Sigmoid colon (tissue), 7 donors: ENCODE data around the gene MSH2. TPM values are rescaled to one million over a fixed set of nuclear protein-coding genes. Genes with fewer than 3 reads are reported as not detected.

Experiments used
- DNase-seq: peaks from one replicate; pipeline ENCODE4 v3.0.0-alpha.2; 2019
- H3K27ac ChIP-seq, 4 donors: fragments of 200-600 bp; sonication (generic); one replicate each; pipeline ENCODE4 v1.5.1; 2016 to 2019; ENCODE audit warnings: mild to moderate bottlenecking in 1 of 4
- H3K27me3 ChIP-seq, 3 donors: fragments of 200-600 bp; sonication (generic); one replicate each; pipeline ENCODE4 v1.5.1; 2019; ENCODE audit warnings: mild to moderate bottlenecking in 1 of 3
- H3K36me3 ChIP-seq, 4 donors: fragments of 200-600 bp; sonication (generic); one replicate each; pipeline ENCODE4 v1.5.1; 2016 to 2019
- H3K4me1 ChIP-seq, 4 donors: fragments of 200-600 bp; sonication (generic); one replicate each; pipeline ENCODE4 v1.5.1; 2017 to 2019
- H3K4me3 ChIP-seq, 4 donors: fragments of 200-600 bp; sonication (generic); one replicate each; pipeline ENCODE4 v1.5.1; 2017 to 2019; ENCODE audit warnings: mild to moderate bottlenecking in 2 of 4, moderate library complexity in 1 of 4
- H3K9me3 ChIP-seq, 4 donors: fragments of 200-600 bp in 3 of 4; sonication (generic) in 3 of 4; one replicate each; pipeline versions ENCODE4 v1.5.1 to v1.6.1; 2013 to 2019
- EP300 ChIP-seq, 4 donors: sonication (generic); formaldehyde crosslinking; IDR thresholded peaks; one replicate each; pipeline ENCODE4 v1.6.1; 2017; ENCODE audit warnings: antibody characterized with exemption in 4 of 4
- POLR2A ChIP-seq, 2 donors: fragments of 450-650 bp; IDR thresholded peaks; one replicate each; pipeline ENCODE4 v1.6.1; 2016; ENCODE audit warnings: antibody characterized with exemption in 2 of 2, mild to moderate bottlenecking in 2 of 2, moderate library complexity in 2 of 2
- POLR2AphosphoS5 ChIP-seq, 4 donors: sonication (generic); formaldehyde crosslinking; IDR thresholded peaks; one replicate each; pipeline ENCODE4 v1.6.1; 2017; ENCODE audit warnings: antibody characterized with exemption in 4 of 4
- WGBS, 2 donors: extraction: QIAGEN DNeasy Blood & Tissue Kit; methylation state at CpG; one replicate each; pipeline ENCODE4 v1.1.7; 2013; 5-methylcytosine and 5-hydroxymethylcytosine counted together
- intact Hi-C: fragments of 100-400 bp; cut with DNase I; formaldehyde crosslinking; loops from one replicate; pipeline ENCODE4 v1.15.1; 2023
- polyA plus RNA-seq, 3 donors: library from polyadenylated mRNA; stranded (reverse); fragments of 200-250 nt; gene quantifications; one replicate each; pipeline ENCODE4 v1.2.3, GENCODE V29; 2013
- total RNA-seq, 4 donors: library from RNA; depleted of rRNA; stranded (reverse); fragments of >200 nt; gene quantifications; one replicate each; pipeline ENCODE4 v1.1.0, GENCODE V29; 2016
- TF ChIP-seq, protein P1 (sequence below), 4 experiments: fragments of 450-650 bp in 3 of 4; fragments of 200-600 bp in 1 of 4; IDR thresholded peaks; one replicate each; pipeline ENCODE4 v1.5.1; 2016 to 2019; ENCODE audit warnings: antibody characterized with exemption in 4 of 4, mild to moderate bottlenecking in 3 of 4, moderate library complexity in 2 of 4
- donor health status: healthy with polysubstance abuse.
- donor health status: Bipolar disorder and iron deficiency.
- donor health status: healthy.

The MSH2 gene
- total RNA-seq (10 to 100 TPM in 2 of 4 donors, 1 to 10 TPM in 2; 8.0 to 13.9 (median 10.4) TPM), polyA plus RNA-seq (10 to 100 TPM in 1 of 3 donors, 1 to 10 TPM in 2; 7.2 to 12.4 (median 7.6) TPM)

DNA sequence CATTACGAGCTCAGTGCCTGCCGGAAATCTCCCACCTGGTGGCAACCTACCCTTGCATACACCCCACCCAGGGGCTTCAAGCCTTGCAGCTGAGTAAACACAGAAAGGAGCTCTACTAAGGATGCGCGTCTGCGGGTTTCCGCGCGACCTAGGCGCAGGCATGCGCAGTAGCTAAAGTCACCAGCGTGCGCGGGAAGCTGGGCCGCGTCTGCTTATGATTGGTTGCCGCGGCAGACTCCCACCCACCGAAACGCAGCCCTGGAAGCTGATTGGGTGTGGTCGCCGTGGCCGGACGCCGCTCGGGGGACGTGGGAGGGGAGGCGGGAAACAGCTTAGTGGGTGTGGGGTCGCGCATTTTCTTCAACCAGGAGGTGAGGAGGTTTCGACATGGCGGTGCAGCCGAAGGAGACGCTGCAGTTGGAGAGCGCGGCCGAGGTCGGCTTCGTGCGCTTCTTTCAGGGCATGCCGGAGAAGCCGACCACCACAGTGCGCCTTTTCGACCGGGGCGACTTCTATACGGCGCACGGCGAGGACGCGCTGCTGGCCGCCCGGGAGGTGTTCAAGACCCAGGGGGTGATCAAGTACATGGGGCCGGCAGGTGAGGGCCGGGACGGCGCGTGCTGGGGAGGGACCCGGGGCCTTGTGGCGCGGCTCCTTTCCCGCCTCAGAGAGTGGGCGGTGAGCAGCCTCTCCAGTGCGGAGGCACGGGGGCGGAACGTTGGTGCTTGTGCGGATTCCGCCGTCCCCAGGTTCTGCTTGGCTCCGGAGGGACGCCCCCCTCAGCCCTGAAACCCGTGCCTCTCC is at the start of gene MSH2:
TSS of gene MSH2 (plus strand) at position 352 of the 804 bp plus-strand sequence. CDS start at position 388, 36 bp downstream.
- Histone ChIP-seq H3K36me3 (no peaks in the 10 kb centered on the region), H3K27ac (peak within 1 kb of the TSS; percentile 70 to 79 (median 74)), H3K27me3 (no peaks in the 10 kb centered on the region), H3K4me1 (peaks cover 0 to 19% (median 15%) of the 10 kb centered on the region in 4 donors), H3K4me3 (peak within 1 kb of the TSS; percentile 70 to 91 (median 87)), H3K9me3 (no peaks in the 10 kb centered on the region)
- DNase-seq: peak; percentile 95
- intact Hi-C loops: loop anchor here (10.0 kb wide), 1 partner anchor 1298 kb away; no protein-coding TSS in a partner anchor
- WGBS, 2 donors: 0% methylated on average over 73 of the region's 73 CpGs
- peak in 3 of 4 donors; percentile 37 to 58 (median 47) for TF ChIP-seq POLR2AphosphoS5 (IDR thresholded peaks at IDR 0.05)
- no peak for TF ChIP-seq POLR2A (IDR thresholded peaks at IDR 0.05)

DNA sequence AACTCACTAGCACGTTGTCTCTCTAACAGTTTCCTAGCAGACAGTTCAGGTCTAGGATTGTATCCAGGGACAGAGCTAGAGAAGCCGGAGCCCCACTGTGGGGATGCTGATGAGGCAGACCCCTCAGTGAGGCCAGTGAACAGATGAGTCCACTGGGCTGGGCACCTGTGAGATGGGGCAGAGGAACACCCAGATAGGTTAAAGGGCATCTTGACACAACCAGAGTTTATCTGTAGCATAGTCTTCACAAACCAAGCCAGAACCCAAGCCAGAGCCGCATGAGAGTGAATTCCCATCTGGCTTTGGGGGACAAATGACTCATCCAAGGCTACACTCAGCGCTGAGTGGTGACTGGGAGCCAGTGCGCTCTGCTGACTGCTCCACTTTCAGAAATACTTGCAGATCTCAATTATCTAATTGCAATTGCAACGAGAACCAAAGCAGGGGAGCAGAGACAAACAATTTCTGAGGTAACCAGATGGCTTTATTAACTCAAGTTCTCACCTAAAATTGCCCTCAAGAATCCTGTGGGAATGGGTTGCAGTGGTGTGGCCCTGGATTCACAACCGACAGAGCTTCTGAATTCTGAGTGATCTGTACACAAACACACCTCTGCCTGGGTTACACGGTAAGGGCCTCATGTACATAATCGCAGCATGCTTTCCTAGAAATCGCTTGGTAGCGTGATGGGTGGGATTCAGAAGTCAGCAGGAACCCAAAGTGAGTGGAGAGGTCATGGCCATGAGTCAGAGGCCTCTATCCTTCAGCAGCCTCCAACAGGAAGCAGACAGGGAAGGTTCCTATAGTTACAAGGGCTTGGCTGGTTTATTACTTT is 48.7 kb upstream of the MSH2 start:
- DNase-seq: peak; percentile 21
- TF ChIP-seq POLR2A (IDR thresholded peaks at IDR 0.05) (no peak), POLR2AphosphoS5 (IDR thresholded peaks at IDR 0.05) (no peak), EP300 (IDR thresholded peaks at IDR 0.05) (no peak)
- TF ChIP-seq, protein P1, sequence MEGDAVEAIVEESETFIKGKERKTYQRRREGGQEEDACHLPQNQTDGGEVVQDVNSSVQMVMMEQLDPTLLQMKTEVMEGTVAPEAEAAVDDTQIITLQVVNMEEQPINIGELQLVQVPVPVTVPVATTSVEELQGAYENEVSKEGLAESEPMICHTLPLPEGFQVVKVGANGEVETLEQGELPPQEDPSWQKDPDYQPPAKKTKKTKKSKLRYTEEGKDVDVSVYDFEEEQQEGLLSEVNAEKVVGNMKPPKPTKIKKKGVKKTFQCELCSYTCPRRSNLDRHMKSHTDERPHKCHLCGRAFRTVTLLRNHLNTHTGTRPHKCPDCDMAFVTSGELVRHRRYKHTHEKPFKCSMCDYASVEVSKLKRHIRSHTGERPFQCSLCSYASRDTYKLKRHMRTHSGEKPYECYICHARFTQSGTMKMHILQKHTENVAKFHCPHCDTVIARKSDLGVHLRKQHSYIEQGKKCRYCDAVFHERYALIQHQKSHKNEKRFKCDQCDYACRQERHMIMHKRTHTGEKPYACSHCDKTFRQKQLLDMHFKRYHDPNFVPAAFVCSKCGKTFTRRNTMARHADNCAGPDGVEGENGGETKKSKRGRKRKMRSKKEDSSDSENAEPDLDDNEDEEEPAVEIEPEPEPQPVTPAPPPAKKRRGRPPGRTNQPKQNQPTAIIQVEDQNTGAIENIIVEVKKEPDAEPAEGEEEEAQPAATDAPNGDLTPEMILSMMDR (IDR thresholded peaks at IDR 0.05): no peak
- Histone ChIP-seq H3K4me3 (no peak overlapping the region), H3K9me3 (no peaks in the 10 kb centered on the region), H3K4me1 (peaks cover 0 to 12% (median 9%) of the 10 kb centered on the region in 4 donors), H3K36me3 (no peaks in the 10 kb centered on the region), H3K27me3 (no peaks in the 10 kb centered on the region), H3K27ac (peak overlapping the region in 2 of 4 donors; percentile 5 to 22)
- intact Hi-C loops: no loop called here
- 29 to 73% methylated on average over 11 of the region's 11 CpGs for WGBS, 2 donors

DNA sequence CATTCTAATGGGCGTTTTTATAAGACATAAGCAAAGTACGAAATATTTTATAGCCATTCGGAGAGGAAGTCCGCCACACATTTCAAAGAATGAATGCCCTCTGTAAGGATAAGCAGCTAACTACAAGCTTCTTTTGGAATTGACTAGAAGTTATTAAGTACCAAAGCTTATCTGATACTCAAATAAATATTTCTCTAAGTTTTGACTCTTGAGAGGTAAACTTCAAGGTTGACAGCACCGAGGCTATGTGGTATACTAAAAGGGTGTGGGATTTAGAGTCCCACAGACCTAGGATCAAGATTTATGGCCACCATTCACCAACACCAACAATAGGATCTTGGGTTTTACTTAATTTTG is 48.1 kb upstream of the MSH2 start:
- 16 to 60% methylated on average over 5 of the region's 5 CpGs for WGBS, 2 donors
- H3K27ac ChIP-seq: peak overlapping the region in 2 of 4 donors; percentile 5 to 22
- intact Hi-C loops: no loop called here
- TF ChIP-seq EP300 (IDR thresholded peaks at IDR 0.05) (no peak), POLR2A (IDR thresholded peaks at IDR 0.05) (peak in 1 of 2 donors; percentile 37)
- peaks cover 0 to 12% (median 9%) of the 10 kb centered on the region in 4 donors for H3K4me1 ChIP-seq
- no peak overlapping the region for H3K4me3 ChIP-seq
- no peaks in the 10 kb centered on the region for H3K36me3 ChIP-seq
- no peaks in the 10 kb centered on the region for H3K27me3 ChIP-seq
- no peak for DNase-seq
- H3K9me3 ChIP-seq: no peaks in the 10 kb centered on the region

DNA sequence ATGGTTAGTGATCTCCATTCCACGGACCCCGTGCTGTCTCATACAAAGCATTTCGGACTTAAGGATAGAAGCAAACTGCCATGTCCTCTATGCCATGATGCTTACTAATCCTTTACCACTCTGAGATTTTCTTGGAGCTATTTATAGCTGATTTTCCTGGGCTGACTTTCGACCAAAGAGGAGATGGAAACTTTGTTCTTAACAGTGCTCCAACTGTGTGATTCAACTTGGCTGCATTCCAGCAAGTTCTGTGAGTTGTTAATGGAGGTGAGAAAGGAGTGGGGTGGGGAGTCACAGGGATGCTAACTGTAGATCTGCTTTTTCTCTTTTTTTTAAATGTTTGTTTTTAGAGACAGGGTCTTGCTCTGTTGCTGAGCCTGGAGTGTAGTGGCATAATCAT is 45.5 kb upstream of the MSH2 start:
- intact Hi-C loops: no loop called here
- Histone ChIP-seq H3K27ac (peak overlapping the region in 3 of 4 donors; percentile 39 to 75 (median 42)), H3K4me3 (no peak overlapping the region), H3K27me3 (no peaks in the 10 kb centered on the region), H3K4me1 (peaks cover 0 to 12% (median 9%) of the 10 kb centered on the region in 4 donors), H3K36me3 (no peaks in the 10 kb centered on the region), H3K9me3 (no peaks in the 10 kb centered on the region)
- peak; percentile 74 for DNase-seq
- TF ChIP-seq EP300 (IDR thresholded peaks at IDR 0.05): no peak
- TF ChIP-seq POLR2A (IDR thresholded peaks at IDR 0.05): no peak
- TF ChIP-seq, protein P1 (IDR thresholded peaks at IDR 0.05): no peak
- TF ChIP-seq POLR2AphosphoS5 (IDR thresholded peaks at IDR 0.05): no peak
- 28 to 71% methylated on average over 4 of the region's 4 CpGs for WGBS, 2 donors

DNA sequence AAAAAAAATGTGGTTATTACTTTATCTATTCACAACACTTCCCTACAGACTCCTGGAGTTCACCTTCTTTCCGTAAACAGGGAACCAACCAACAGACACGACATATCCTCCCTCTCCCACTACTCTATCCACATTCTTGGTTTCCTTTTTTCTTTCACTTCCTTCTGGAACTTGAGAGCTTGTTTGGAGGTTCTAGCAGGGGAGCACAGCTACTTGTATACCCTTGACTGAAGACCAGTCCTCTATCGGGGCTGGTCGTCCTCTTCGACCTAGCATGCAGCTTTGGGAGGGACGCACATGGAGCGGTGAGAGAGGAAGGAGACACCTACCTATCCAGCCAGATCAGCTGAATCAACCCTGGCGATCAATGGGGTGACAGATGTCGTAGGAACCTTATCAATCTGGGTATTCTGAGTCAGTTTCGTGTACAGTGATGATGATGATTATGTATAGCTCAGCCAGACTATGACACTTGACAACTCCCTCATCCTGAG is 43.5 kb upstream of the MSH2 start:
- H3K4me3 ChIP-seq: no peak overlapping the region
- H3K27ac ChIP-seq: no peak overlapping the region
- 55 to 80% methylated on average over 10 of the region's 10 CpGs for WGBS, 2 donors

More for the DNA sequence above, 43.5 kb upstream of the MSH2 start:
- Histone ChIP-seq H3K4me1 (peaks cover 0 to 12% (median 9%) of the 10 kb centered on the region in 4 donors), H3K9me3 (no peaks in the 10 kb centered on the region), H3K36me3 (no peaks in the 10 kb centered on the region), H3K27me3 (no peaks in the 10 kb centered on the region)
- TF ChIP-seq EP300 (IDR thresholded peaks at IDR 0.05) (no peak), POLR2A (IDR thresholded peaks at IDR 0.05) (no peak), POLR2AphosphoS5 (IDR thresholded peaks at IDR 0.05) (no peak)
- TF ChIP-seq, protein P1 (IDR thresholded peaks at IDR 0.05): no peak
- intact Hi-C loops: no loop called here
- no peak for DNase-seq
